Activated naive CD8-positive, alpha-beta T cell treated with anti-CD3 and anti-CD28 coated beads for 36 hours (primary cell): ENCODE data around the gene FAIM2. TPM values are rescaled to one million over a fixed set of nuclear protein-coding genes. Genes with fewer than 3 reads are reported as not detected.

ENCODE experiments used
- DNase-seq: peaks from one replicate; pipeline ENCODE4 v3.0.0; 2021
- H3K27ac Mint-ChIP-seq: one replicate; pipeline ENCODE4 v1.8.0; 2022; ENCODE audit warnings: mild to moderate bottlenecking, moderate library complexity, mixed read lengths
- H3K27me3 Mint-ChIP-seq: one replicate; pipeline ENCODE4 v1.8.0; 2022; ENCODE audit warnings: mild to moderate bottlenecking, mixed read lengths
- H3K36me3 Mint-ChIP-seq: one replicate; pipeline ENCODE4 v1.8.0; 2021; ENCODE audit warnings: mild to moderate bottlenecking, mixed read lengths
- H3K4me1 Mint-ChIP-seq: one replicate; pipeline ENCODE4 v1.8.0; 2021; ENCODE audit warnings: mixed read lengths
- H3K4me3 Mint-ChIP-seq: one replicate; pipeline ENCODE4 v1.8.0; 2022; ENCODE audit warnings: mild to moderate bottlenecking, moderate library complexity, mixed read lengths
- H3K9me3 Mint-ChIP-seq: one replicate; pipeline ENCODE4 v1.8.0; 2022; ENCODE audit warnings: mixed read lengths
- total RNA-seq, 2 experiments: library from RNA; stranded (reverse); gene quantifications; one replicate each; pipeline ENCODE4 v1.2.3, GENCODE V29; 2021

Gene FAIM2
- under 1 TPM; 0.08 to 0.60 TPM for total RNA-seq

- Mint-ChIP-seq H3K27me3 (peaks cover 17% of the 10 kb centered on the region), H3K4me1 (peaks cover 10% of the 10 kb centered on the region), H3K27ac (no peak within 1 kb of the TSS), H3K9me3 (no peaks in the 10 kb centered on the region), H3K36me3 (no peaks in the 10 kb centered on the region), H3K4me3 (peak within 1 kb of the TSS; percentile 75)
- peak; percentile 54 for DNase-seq
Measured at GRCh38 chr12:49903700-49904423, at the start of gene FAIM2. Gene FAIM2 (minus strand): TSS chr12:49903900. CDS start chr12:49903792, 108 bp downstream.

DNA sequence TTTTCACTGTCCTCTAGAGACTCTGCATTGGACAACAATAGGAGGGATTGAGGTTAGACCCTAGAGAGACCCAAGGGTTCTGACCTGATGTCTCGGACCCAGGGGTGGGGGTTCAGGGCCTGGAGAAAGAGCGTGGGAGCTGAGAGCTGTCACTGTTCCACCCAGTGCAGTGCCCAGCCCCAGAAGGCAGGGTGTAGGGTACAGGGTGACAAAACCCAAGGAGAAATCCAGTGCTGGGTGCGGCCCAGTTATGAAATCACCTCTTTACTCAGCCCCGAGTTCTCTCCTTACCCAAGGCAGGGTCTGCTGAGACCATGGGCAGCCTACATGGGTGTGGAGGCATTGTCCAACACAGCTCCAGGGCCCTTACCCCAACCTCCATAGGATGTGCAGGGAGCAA is 49.5 kb upstream of the FAIM2 start:
- H3K4me3 Mint-ChIP-seq: no peak overlapping the region
- H3K27me3 Mint-ChIP-seq: peaks cover 37% of the 10 kb centered on the region
- no peaks in the 10 kb centered on the region for H3K9me3 Mint-ChIP-seq
- no peaks in the 10 kb centered on the region for H3K4me1 Mint-ChIP-seq
- no peak for DNase-seq
- H3K27ac Mint-ChIP-seq: no peak overlapping the region
- H3K36me3 Mint-ChIP-seq: no peaks in the 10 kb centered on the region

DNA sequence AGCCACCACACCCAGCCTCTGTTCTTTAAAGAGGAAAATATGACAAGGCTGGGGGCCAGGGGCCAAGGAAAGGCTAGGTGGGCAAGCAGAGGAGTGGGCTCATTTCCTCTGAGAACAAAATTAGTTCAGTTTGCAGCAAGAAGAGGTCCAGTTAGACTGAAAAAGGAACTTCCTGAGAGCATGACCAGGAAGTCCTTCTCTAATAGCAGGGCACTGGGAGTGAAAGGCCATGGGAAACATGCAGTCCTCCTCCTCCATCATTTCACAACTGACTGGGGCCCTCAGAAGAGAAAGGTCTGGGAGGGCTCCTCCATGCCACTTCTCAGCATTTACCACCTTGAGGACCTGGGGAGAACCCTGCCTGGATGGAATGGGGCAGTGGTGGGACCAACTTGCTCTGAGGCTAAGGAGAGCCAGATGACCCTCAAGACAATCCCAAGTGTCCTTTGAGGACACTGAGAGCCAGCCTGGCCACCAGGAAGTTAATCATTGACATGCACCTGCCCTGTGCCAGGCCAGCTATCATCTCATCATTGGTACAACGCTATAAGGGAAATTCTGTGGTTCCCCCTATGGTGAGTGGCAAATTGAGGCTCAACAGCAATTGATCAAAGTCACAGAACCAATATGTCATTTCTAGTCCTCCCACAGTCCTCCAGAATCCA is 48.8 kb upstream of the FAIM2 start:
- no peaks in the 10 kb centered on the region for H3K36me3 Mint-ChIP-seq
- DNase-seq: no peak
- peaks cover 31% of the 10 kb centered on the region for H3K27me3 Mint-ChIP-seq
- no peaks in the 10 kb centered on the region for H3K9me3 Mint-ChIP-seq
- H3K4me1 Mint-ChIP-seq: no peaks in the 10 kb centered on the region
- no peak overlapping the region for H3K27ac Mint-ChIP-seq
- H3K4me3 Mint-ChIP-seq: no peak overlapping the region

DNA sequence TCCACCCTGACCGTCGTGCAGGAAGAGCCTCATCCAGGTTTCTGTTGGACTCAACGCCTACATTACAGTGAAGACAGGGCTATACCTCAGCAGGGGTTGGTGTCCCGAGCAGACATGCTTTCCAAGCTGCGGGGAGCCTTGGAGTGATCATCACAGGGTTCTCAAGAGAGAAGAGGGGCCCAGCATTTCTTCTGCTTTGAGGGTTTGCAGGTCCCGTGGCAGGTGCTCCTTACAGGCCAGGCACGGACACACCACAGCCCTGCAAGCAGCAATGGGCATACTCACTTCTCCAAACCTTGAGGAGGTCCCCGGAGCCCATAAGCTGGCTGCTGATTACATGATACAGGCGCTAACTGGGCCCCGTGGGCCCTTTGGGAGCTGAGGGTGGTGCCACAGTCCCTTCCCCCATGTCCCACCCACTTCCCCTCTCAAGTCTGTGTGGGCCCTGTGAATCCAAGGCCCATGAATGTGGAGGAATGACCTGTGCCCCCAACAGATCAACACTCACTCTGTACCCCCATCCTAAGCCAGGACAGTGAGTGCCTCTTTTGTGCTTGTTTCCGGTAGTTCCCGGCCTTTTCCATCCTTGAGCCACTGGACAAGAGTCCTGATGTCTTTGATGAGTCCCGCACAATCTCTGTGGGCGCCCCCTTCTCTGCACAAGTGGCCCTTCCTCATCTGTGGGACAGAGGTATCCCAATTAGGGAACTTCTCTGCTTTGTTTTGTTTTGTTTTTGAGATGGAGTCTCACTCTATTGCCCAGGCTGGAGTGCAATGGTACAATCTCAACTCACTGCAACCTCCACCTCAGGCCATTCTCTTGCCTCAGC is 47.9 kb upstream of the FAIM2 start:
- Mint-ChIP-seq H3K27me3 (peaks cover 22% of the 10 kb centered on the region), H3K9me3 (no peaks in the 10 kb centered on the region), H3K4me1 (no peaks in the 10 kb centered on the region), H3K4me3 (no peak overlapping the region), H3K27ac (no peak overlapping the region), H3K36me3 (no peaks in the 10 kb centered on the region)
- no peak for DNase-seq

GRCh38 chr12:49950273-49951251 is 46.9 kb upstream of the FAIM2 start, which contains the start of gene AQP2:
Gene AQP2 (plus strand): TSS chr12:49950737. CDS start chr12:49950831, 94 bp downstream.
- H3K4me3 Mint-ChIP-seq: no peak within 1 kb of the TSS
- no peak for DNase-seq
- no peaks in the 10 kb centered on the region for H3K9me3 Mint-ChIP-seq
- no peak within 1 kb of the TSS for H3K27ac Mint-ChIP-seq
- peaks cover 14% of the 10 kb centered on the region for H3K27me3 Mint-ChIP-seq
- H3K4me1 Mint-ChIP-seq: peaks cover 8% of the 10 kb centered on the region
- H3K36me3 Mint-ChIP-seq: no peaks in the 10 kb centered on the region

GRCh38 chr12:49949866-49950265 is 46.2 kb upstream of the FAIM2 start:
- no peak overlapping the region for H3K4me3 Mint-ChIP-seq
- peaks cover 12% of the 10 kb centered on the region for H3K27me3 Mint-ChIP-seq
- no peaks in the 10 kb centered on the region for H3K36me3 Mint-ChIP-seq
- no peak overlapping the region for H3K27ac Mint-ChIP-seq
- H3K4me1 Mint-ChIP-seq: peaks cover 15% of the 10 kb centered on the region
- no peak for DNase-seq
- H3K9me3 Mint-ChIP-seq: no peaks in the 10 kb centered on the region

GRCh38 chr12:49948866-49949845 is 45.5 kb upstream of the FAIM2 start:
- Mint-ChIP-seq H3K9me3 (no peaks in the 10 kb centered on the region), H3K4me1 (peaks cover 18% of the 10 kb centered on the region), H3K27me3 (peaks cover 5% of the 10 kb centered on the region), H3K36me3 (no peaks in the 10 kb centered on the region), H3K27ac (no peak overlapping the region), H3K4me3 (no peak overlapping the region)
- DNase-seq: no peak

- Mint-ChIP-seq H3K4me1 (peaks cover 18% of the 10 kb centered on the region), H3K36me3 (no peaks in the 10 kb centered on the region), H3K27me3 (no peaks in the 10 kb centered on the region), H3K27ac (no peak overlapping the region), H3K9me3 (no peaks in the 10 kb centered on the region), H3K4me3 (no peak overlapping the region)
- DNase-seq: no peak
Measured at GRCh38 chr12:49947593-49948226, 44.0 kb upstream of the FAIM2 start.

DNA sequence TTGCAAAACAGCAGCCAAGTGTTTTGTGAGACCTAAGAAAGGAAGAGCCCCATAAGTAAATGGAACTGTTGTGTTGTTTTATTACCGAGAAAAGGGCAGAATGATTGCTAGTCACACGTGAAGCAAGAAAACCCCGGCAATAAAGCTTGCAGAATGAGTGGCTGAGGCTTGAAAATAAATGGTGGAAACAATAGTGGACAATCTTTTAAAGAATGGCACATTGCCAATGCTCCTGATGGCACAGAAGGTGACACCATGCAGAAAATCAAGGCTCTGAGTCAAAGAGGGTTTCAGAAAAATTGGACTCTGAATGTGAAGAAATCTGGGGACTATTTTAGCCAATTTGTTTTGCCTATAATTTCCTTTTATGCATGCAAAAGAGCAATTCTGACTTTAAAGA is 42.8 kb upstream of the FAIM2 start:
- Mint-ChIP-seq H3K27me3 (no peaks in the 10 kb centered on the region), H3K27ac (no peak overlapping the region), H3K4me3 (no peak overlapping the region), H3K9me3 (no peaks in the 10 kb centered on the region), H3K4me1 (peaks cover 18% of the 10 kb centered on the region), H3K36me3 (no peaks in the 10 kb centered on the region)
- DNase-seq: no peak

- Mint-ChIP-seq H3K4me3 (no peak overlapping the region), H3K9me3 (no peaks in the 10 kb centered on the region), H3K27me3 (no peaks in the 10 kb centered on the region), H3K27ac (peak overlapping the region; percentile 46), H3K4me1 (peaks cover 18% of the 10 kb centered on the region), H3K36me3 (no peaks in the 10 kb centered on the region)
- DNase-seq: no peak
Measured at GRCh38 chr12:49946086-49946485, 42.4 kb upstream of the FAIM2 start.

- Mint-ChIP-seq H3K36me3 (no peaks in the 10 kb centered on the region), H3K9me3 (no peaks in the 10 kb centered on the region), H3K4me1 (peaks cover 18% of the 10 kb centered on the region), H3K27ac (peak overlapping the region; percentile 89), H3K27me3 (no peaks in the 10 kb centered on the region), H3K4me3 (peak overlapping the region; percentile 77)
- DNase-seq: peak; percentile 88
Measured at GRCh38 chr12:49945394-49946080, 41.8 kb upstream of the FAIM2 start.

DNA sequence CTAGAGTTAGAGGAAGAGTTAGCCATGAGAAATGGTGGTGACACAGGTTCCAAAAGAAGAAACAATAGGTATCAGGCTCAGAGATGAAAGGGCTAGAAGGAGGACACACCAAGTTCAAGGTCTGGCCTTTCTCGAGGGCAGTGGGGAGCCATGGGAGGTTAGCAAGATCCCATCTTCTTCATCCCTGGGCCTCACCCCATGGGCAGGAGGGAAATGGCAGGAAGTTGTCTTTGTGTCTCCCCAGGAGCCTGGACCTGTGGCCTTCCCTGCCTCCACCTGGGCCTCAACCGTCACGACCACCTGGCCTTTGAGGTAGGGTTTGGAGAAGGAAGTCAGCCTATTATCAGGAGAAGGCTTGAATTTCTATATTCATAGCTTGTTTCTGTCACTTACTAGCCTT is 41.0 kb upstream of the FAIM2 start:
- no peak overlapping the region for H3K27ac Mint-ChIP-seq
- no peak overlapping the region for H3K4me3 Mint-ChIP-seq
- H3K27me3 Mint-ChIP-seq: no peaks in the 10 kb centered on the region
- H3K9me3 Mint-ChIP-seq: no peaks in the 10 kb centered on the region
- no peak for DNase-seq
- peaks cover 18% of the 10 kb centered on the region for H3K4me1 Mint-ChIP-seq
- no peaks in the 10 kb centered on the region for H3K36me3 Mint-ChIP-seq

- H3K27me3 Mint-ChIP-seq: no peaks in the 10 kb centered on the region
- DNase-seq: no peak
- peaks cover 18% of the 10 kb centered on the region for H3K4me1 Mint-ChIP-seq
- H3K4me3 Mint-ChIP-seq: no peak overlapping the region
- no peak overlapping the region for H3K27ac Mint-ChIP-seq
- H3K36me3 Mint-ChIP-seq: no peaks in the 10 kb centered on the region
- no peaks in the 10 kb centered on the region for H3K9me3 Mint-ChIP-seq
Measured at GRCh38 chr12:49944046-49944445, 40.3 kb upstream of the FAIM2 start.
